Activated CD8-positive, alpha-beta T cell treated with anti-CD3 and anti-CD28 coated beads for 36 hours (primary cell): ENCODE measurements around the gene UTP20. TPM values are rescaled to one million over a fixed set of nuclear protein-coding genes. Genes with fewer than 3 reads are reported as not detected.

Experiments
- ATAC-seq: fragments of 200-7000 bp; cut with Tn5 transposase; one replicate; pipeline ENCODE4 v1.10.0; 2021; ENCODE audit warnings: mild to moderate bottlenecking, moderate library complexity
- CTCF ChIA-PET: fragments of 350-600 bp; sonication (Branson Sonifier 250); formaldehyde crosslinking; loops from one replicate; lab custom pipeline; 2021; ENCODE audit warnings: antibody characterized with exemption; lab: Charles Lee
- POLR2A ChIA-PET: fragments of 350-600 bp; sonication (Branson Sonifier 250); formaldehyde crosslinking; loops from one replicate; lab custom pipeline; 2021; ENCODE audit warnings: antibody characterized with exemption; lab: Charles Lee
- DNase-seq: peaks from one replicate; pipeline ENCODE4 v3.0.0-alpha.2; 2020
- H3K27ac Mint-ChIP-seq: one replicate; pipeline ENCODE4 v1.8.0; 2021; ENCODE audit warnings: mild to moderate bottlenecking, mixed read lengths
- H3K27me3 Mint-ChIP-seq: one replicate; pipeline ENCODE4 v1.8.0; 2021; ENCODE audit warnings: mixed read lengths
- H3K36me3 Mint-ChIP-seq: one replicate; pipeline ENCODE4 v1.8.0; 2021; ENCODE audit warnings: low read depth, mixed read lengths
- H3K4me1 Mint-ChIP-seq: one replicate; pipeline ENCODE4 v1.8.0; 2021; ENCODE audit warnings: low read depth, mixed read lengths
- H3K4me3 Mint-ChIP-seq: one replicate; pipeline ENCODE4 v1.8.0; 2021; ENCODE audit warnings: mild to moderate bottlenecking, moderate library complexity, mixed read lengths
- H3K9me3 Mint-ChIP-seq: one replicate; pipeline ENCODE4 v1.8.0; 2021; ENCODE audit warnings: mixed read lengths
- CTCF ChIP-seq: fragments of 200-600 bp; IDR thresholded peaks from one replicate; pipeline ENCODE4 v1.8.0; 2022; ENCODE audit warnings: antibody characterized with exemption, mild to moderate bottlenecking
- intact Hi-C: fragments of 100-400 bp; cut with micrococcal nuclease; formaldehyde crosslinking; loops from one replicate; pipeline ENCODE4 v1.10.0; 2022
- total RNA-seq, 2 experiments: library from RNA; stranded (reverse); gene quantifications; one replicate each; pipeline ENCODE4 v1.2.3, GENCODE V29; 2021

Gene UTP20
- total RNA-seq, 2 experiments from 2014 or later = 29.0 TPM

GRCh38 chr12:101267111-101267510 lies 12.8 kb upstream of the UTP20 start:
- POLR2A ChIA-PET = no interaction called here
- H3K36me3 Mint-ChIP-seq = no peaks in the 10 kb centered on the region
- intact Hi-C loops = no loop called here
- CTCF ChIA-PET = no interaction called here
- H3K4me1 Mint-ChIP-seq = no peaks in the 10 kb centered on the region
- H3K27me3 Mint-ChIP-seq = peaks cover 39% of the 10 kb centered on the region
- H3K27ac Mint-ChIP-seq = no peak overlapping the region
- no peak for TF ChIP-seq CTCF
- no peaks in the 10 kb centered on the region for H3K9me3 Mint-ChIP-seq
- no peak for DNase-seq
- H3K4me3 Mint-ChIP-seq = no peak overlapping the region
- ATAC-seq = no peak

DNA sequence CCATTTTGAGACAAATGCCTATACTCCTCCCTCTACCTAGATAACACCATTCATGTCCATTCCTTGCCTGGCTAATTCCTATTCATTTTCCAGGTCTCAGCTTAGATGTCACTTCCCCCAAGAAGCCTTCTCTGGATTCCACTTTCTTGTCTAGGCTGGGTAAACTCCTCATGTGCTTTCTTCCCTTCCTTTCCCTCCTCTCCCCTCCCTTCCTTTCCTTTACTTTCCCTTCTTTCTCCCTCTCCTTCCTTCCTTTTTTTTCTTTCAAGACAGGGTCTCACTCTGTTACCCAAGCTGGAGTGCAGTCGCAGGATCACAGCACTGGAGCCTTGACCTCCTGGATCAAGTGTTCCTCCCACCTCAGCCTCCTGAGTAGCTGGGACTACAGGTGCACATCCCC lies 3.5 kb upstream of the UTP20 start:
- no peak for ATAC-seq

DNA sequence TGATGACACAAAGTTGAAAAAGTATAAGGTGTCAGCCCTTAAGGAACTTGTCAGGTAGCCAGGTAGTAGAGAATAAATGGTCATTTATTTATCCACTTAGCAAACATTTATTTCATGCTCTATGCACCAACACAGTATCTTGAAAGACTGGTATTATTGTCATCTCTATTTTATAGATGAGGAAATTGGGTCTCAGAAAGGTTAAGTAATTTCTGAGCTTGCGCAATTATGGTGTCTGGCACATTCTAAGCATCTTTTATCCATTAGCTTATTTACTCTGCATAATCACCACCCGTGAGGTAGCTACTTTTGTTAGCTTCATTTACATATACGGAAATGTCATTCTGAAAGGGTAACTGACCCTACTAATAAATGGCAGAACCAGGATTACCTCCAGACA lies 2.5 kb upstream of the UTP20 start:
- no peaks in the 10 kb centered on the region for H3K9me3 Mint-ChIP-seq
- H3K27ac Mint-ChIP-seq = no peak overlapping the region
- H3K27me3 Mint-ChIP-seq = peaks cover 12% of the 10 kb centered on the region
- H3K4me1 Mint-ChIP-seq = peaks cover 11% of the 10 kb centered on the region
- ChIA-PET POLR2A (no interaction called here), CTCF (no interaction called here)
- H3K36me3 Mint-ChIP-seq = peaks cover 8% of the 10 kb centered on the region
- H3K4me3 Mint-ChIP-seq = no peak overlapping the region
- DNase-seq (no peak), ATAC-seq (no peak)
- no peak for TF ChIP-seq CTCF
- intact Hi-C loops = no loop called here

More for the DNA sequence above, 3.5 kb upstream of the UTP20 start:
- Mint-ChIP-seq H3K27ac (no peak overlapping the region), H3K9me3 (no peaks in the 10 kb centered on the region), H3K4me3 (no peak overlapping the region), H3K36me3 (peaks cover 2% of the 10 kb centered on the region), H3K27me3 (peaks cover 17% of the 10 kb centered on the region), H3K4me1 (peaks cover 4% of the 10 kb centered on the region)
- TF ChIP-seq CTCF = no peak
- intact Hi-C loops = no loop called here
- CTCF ChIA-PET = no interaction called here
- no peak for DNase-seq
- POLR2A ChIA-PET = no interaction called here

DNA sequence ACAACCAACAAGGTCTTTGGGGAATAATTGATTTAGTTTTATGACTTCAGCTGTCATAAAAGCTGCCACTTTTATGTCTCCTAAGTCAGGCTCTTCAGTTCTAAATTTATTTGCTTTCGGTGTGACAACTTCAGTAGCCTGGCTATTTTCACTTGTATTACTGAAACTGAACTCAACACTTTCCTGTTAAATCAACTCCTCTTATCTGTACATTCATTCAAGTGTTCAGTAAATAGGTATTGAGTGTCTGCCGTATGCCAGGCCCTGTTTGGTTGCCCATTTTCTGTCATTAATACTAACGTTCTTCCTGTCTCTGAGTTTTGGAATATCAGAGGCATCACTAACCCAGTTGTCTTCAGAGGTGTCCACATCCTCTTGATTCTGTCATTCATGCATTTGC lies 7.5 kb downstream of the UTP20 start:
- no peaks in the 10 kb centered on the region for H3K9me3 Mint-ChIP-seq
- ChIA-PET POLR2A (interaction anchor here (1.0 kb wide), 1 partner anchor 29 kb away, joined by 3 read pairs; no protein-coding TSS in a partner anchor), CTCF (interaction anchor here (1.8 kb wide), 1 partner anchor 36 kb away, joined by 6 read pairs; no protein-coding TSS in a partner anchor)
- no peak overlapping the region for H3K4me3 Mint-ChIP-seq
- ATAC-seq (no peak), DNase-seq (no peak)
- no peak for TF ChIP-seq CTCF
- H3K36me3 Mint-ChIP-seq = peaks cover 40% of the 10 kb centered on the region
- no peak overlapping the region for H3K27ac Mint-ChIP-seq
- H3K27me3 Mint-ChIP-seq = no peaks in the 10 kb centered on the region
- H3K4me1 Mint-ChIP-seq = peaks cover 14% of the 10 kb centered on the region
- intact Hi-C loops = no loop called here

- no peak for ATAC-seq
- CTCF ChIA-PET = interaction anchor here (0.6 kb wide), 1 partner anchor 18 kb away, joined by 3 read pairs; no protein-coding TSS in a partner anchor
Measured at GRCh38 chr12:101297661-101298060, 17.8 kb downstream of the UTP20 start.

More at GRCh38 chr12:101297661-101298060, 17.8 kb downstream of the UTP20 start:
- TF ChIP-seq CTCF = no peak
- no peak for DNase-seq
- peaks cover 46% of the 10 kb centered on the region for H3K36me3 Mint-ChIP-seq
- H3K27ac Mint-ChIP-seq = no peak overlapping the region
- H3K9me3 Mint-ChIP-seq = no peaks in the 10 kb centered on the region
- no peak overlapping the region for H3K4me3 Mint-ChIP-seq
- no peaks in the 10 kb centered on the region for H3K27me3 Mint-ChIP-seq
- intact Hi-C loops = no loop called here
- H3K4me1 Mint-ChIP-seq = no peaks in the 10 kb centered on the region
- POLR2A ChIA-PET = no interaction called here
